Stimulated activated CD8-positive, alpha-beta memory T cell treated with anti-CD3 and anti-CD28 coated beads, Interleukin-4, amount 100 ng/mL, for 1 hour (primary cell): Measurements from ENCODE around the gene ADCYAP1.

ENCODE experiments used
- DNase-seq, 2 donors: peaks; one replicate each; pipeline ENCODE4 v3.0.0-alpha.2; 2020; ENCODE audit warnings: low read depth in 2 of 2, low spot score in 1 of 2

ADCYAP1 gene

GRCh38 chr18:959854-960253 is 55.2 kb downstream of the ADCYAP1 start:
- DNase-seq: no peak
